HepG2 (cell line): ENCODE results near the gene BIRC5. TPM values are rescaled to one million over a fixed set of nuclear protein-coding genes. Genes with fewer than 3 reads are reported as not detected.

ENCODE experiments used
- ATAC-seq: fragments of 200-7000 bp; cut with Tn5 transposase; 3 replicates; pipeline ENCODE4 v1.9.1; 2020; ENCODE audit warnings: mild to moderate bottlenecking, moderate library complexity
- BruUV-seq: library from RNA; stranded (reverse); fragments of 400-500 nt; replicated peaks from 2 replicates; lab custom pipeline; 2021; lab: Mats Ljungman, UMichigan
- CTCF ChIA-PET: fragments of 300-600 bp; formaldehyde crosslinking; extraction: SDS; loops from one replicate; lab custom pipeline; 2021; ENCODE audit warnings: low total read pairs, inconsistent platforms, low intra/inter-chr PET ratio; lab: Yijun Ruan, JAX
- POLR2A ChIA-PET: fragments of 350-600 bp; sonication (Branson Sonifier 250); formaldehyde crosslinking; loops from one replicate; lab custom pipeline; 2020; ENCODE audit warnings: antibody characterized with exemption, inconsistent platforms; lab: Yijun Ruan, JAX
- DNase-seq: peaks from one replicate; pipeline ENCODE4 v3.0.0-alpha.2; 2015; ENCODE audit warnings: low spot score
- FAIRE-seq: peaks from 3 replicates; lab custom pipeline; 2011; peaks lifted over from hg19 to GRCh38; lab: Jason Lieb, UNC
- H2AFZ ChIP-seq: one replicate; pipeline ENCODE4 v1.6.1; 2011; ENCODE audit warnings: low read length, inconsistent platforms
- H3K27ac ChIP-seq: fragments of 300-600 bp; 3 replicates; pipeline ENCODE4 v1.8.0; 2011; ENCODE audit warnings: mixed run types, mild to moderate bottlenecking, mixed read lengths, low read length, inconsistent platforms; ENCODE audit not compliant: insufficient read depth; ENCODE audit errors: extremely low read length
- H3K27me3 ChIP-seq, 2 experiments: fragments of 200-600 bp in 1 of 2; 2 replicates in 1 of 2; 3 replicates in 1 of 2; pipeline versions ENCODE4 v1.6.0 to v1.8.0; 2011; ENCODE audit warnings: low read length in 2 of 2, mild to moderate bottlenecking in 2 of 2, moderate library complexity in 2 of 2, inconsistent platforms in 1 of 2; ENCODE audit not compliant: insufficient read depth in 2 of 2, control insufficient read depth in 1 of 2
- H3K36me3 ChIP-seq, 2 experiments: fragments of 200-600 bp in 1 of 2; replicated peaks in 1 of 2; 2 replicates in 1 of 2; 3 replicates in 1 of 2; pipeline versions ENCODE4 v1.5.1 to v1.8.0; 2011; ENCODE audit warnings: low read length in 2 of 2, inconsistent platforms in 1 of 2; ENCODE audit not compliant: insufficient read depth in 2 of 2, control insufficient read depth in 1 of 2
- H3K4me1 ChIP-seq: 2 replicates; pipeline ENCODE4 v1.5.1; 2012; ENCODE audit warnings: low read length, inconsistent platforms; ENCODE audit not compliant: insufficient read depth
- H3K4me2 ChIP-seq: 2 replicates; pipeline ENCODE4 v1.6.0; 2011; ENCODE audit warnings: low read depth, low read length, inconsistent platforms
- H3K4me3 ChIP-seq, 3 experiments: fragments of 200-600 bp in 1 of 3; sonication (generic), shearing (Covaris generic) in 1 of 3; replicated peaks in 1 of 3; 2 replicates each; pipeline ENCODE4 v1.5.1; 2011 to 2016; ENCODE audit warnings: low read length in 3 of 3, inconsistent platforms in 2 of 3, low read depth in 2 of 3, mild to moderate bottlenecking in 2 of 3, control low read depth in 1 of 3, mixed read lengths in 1 of 3; ENCODE audit not compliant: insufficient read depth in 1 of 3
- H3K79me2 ChIP-seq: one replicate; pipeline ENCODE4 v1.6.1; 2011; ENCODE audit warnings: low read length, inconsistent platforms; ENCODE audit not compliant: insufficient read depth
- H3K9ac ChIP-seq: 2 replicates; pipeline ENCODE4 v1.6.0; 2011; ENCODE audit warnings: mild to moderate bottlenecking, low read depth, low read length, inconsistent platforms; ENCODE audit not compliant: insufficient read depth
- H3K9me3 ChIP-seq: 2 replicates; pipeline ENCODE4 v1.5.1; 2012; ENCODE audit warnings: mild to moderate bottlenecking, low read length
- H4K20me1 ChIP-seq: 2 replicates; pipeline ENCODE4 v1.6.0; 2011; ENCODE audit warnings: inconsistent platforms, mild to moderate bottlenecking, low read length, moderate library complexity; ENCODE audit not compliant: insufficient read depth
- AGO2 ChIP-seq: fragments of 200-400 bp; formaldehyde crosslinking; optimal IDR thresholded peaks from 2 replicates; pipeline ENCODE3; 2017; ENCODE audit warnings: mild to moderate bottlenecking, low read depth, low read length, moderate library complexity
- DNMT1 ChIP-seq: sonication (generic); formaldehyde crosslinking; IDR thresholded peaks from 2 replicates; pipeline ENCODE4 v1.5.1; 2020; ENCODE audit warnings: mild to moderate bottlenecking, missing genetic modification reagents
- NFIC ChIP-seq: IDR thresholded peaks from 2 replicates; pipeline ENCODE4 v1.6.1; 2012; ENCODE audit warnings: mild to moderate bottlenecking, low read length, inconsistent platforms
- POLR2A ChIP-seq, 2 experiments: IDR thresholded peaks; 2 replicates each; pipeline ENCODE4 v1.6.1; 2011; ENCODE audit warnings: low read depth in 2 of 2, low read length in 2 of 2, mild to moderate bottlenecking in 1 of 2, moderate library complexity in 1 of 2; ENCODE audit not compliant: insufficient read depth in 1 of 2
- RBFOX2 ChIP-seq: fragments of 200-400 bp; formaldehyde crosslinking; IDR thresholded peaks from 2 replicates; pipeline ENCODE4 v1.6.1; 2017; ENCODE audit warnings: low read depth, mild to moderate bottlenecking, low read length
- RXRB ChIP-seq: IDR thresholded peaks from 2 replicates; pipeline ENCODE4 v1.6.1; 2016; ENCODE audit warnings: borderline replicate concordance, missing genetic modification reagents, missing compliant biosample characterization
- SSRP1 ChIP-seq: IDR thresholded peaks from 2 replicates; pipeline ENCODE4 v1.6.1; 2016; ENCODE audit warnings: control low read depth
- ZNF558 ChIP-seq: sonication (generic); formaldehyde crosslinking; IDR thresholded peaks from 2 replicates; pipeline ENCODE4 v1.9.0; 2022; ENCODE audit warnings: mild to moderate bottlenecking, missing genetic modification reagents, borderline replicate concordance
- ZNF563 ChIP-seq: sonication (generic); formaldehyde crosslinking; IDR thresholded peaks from 2 replicates; pipeline ENCODE4 v1.8.0; 2022; ENCODE audit warnings: mild to moderate bottlenecking, moderate library complexity, missing genetic modification reagents
- ZNF574 ChIP-seq: sonication (generic); formaldehyde crosslinking; IDR thresholded peaks from 2 replicates; pipeline ENCODE4 v1.4.0; 2020; ENCODE audit warnings: missing genetic modification reagents
- ZXDC ChIP-seq: sonication (generic); formaldehyde crosslinking; IDR thresholded peaks from 2 replicates; pipeline ENCODE4 v1.5.0; 2020; ENCODE audit warnings: mild to moderate bottlenecking, missing genetic modification reagents
- WGBS: methylation state at CpG from one replicate; pipeline ENCODE4 v1.1.6; 2017; ENCODE audit warnings: low lambda C conversion rate; 5-methylcytosine and 5-hydroxymethylcytosine counted together
- in situ Hi-C: cut with HindIII; loops from 2 replicates; pipeline ENCODE4 v1.10.0; 2017; ENCODE audit warnings: low pct_unique_long_range_greater_than_20kb; ENCODE audit not compliant: extremely low pct_ligation_motif_present
- intact Hi-C: fragments of 100-400 bp; cut with micrococcal nuclease; formaldehyde crosslinking; loops from one replicate; pipeline ENCODE4 v1.10.0; 2022; ENCODE audit not compliant: unreplicated experiment
- polyA plus RNA-seq, 8 experiments: library from polyadenylated mRNA; depleted of rRNA in 3 of 8; stranded (reverse) in 7 of 8; unstranded in 1 of 8; fragments of >200 nt; fragmentation: Illumina TruSeq in 4 of 8; extraction: Trizol in 4 of 8; gene quantifications; 2 replicates each; pipeline versions ENCODE4 v1.2.1 to v1.2.3, GENCODE V29; 2011 to 2016; ENCODE audit warnings: low read depth in 4 of 8, missing spikeins in 1 of 8, mixed read lengths in 1 of 8; ENCODE audit not compliant: insufficient read depth in 1 of 8
- total RNA-seq, 5 experiments: library from RNA; depleted of rRNA; stranded (reverse); fragments of >200 nt; fragmentation: Illumina TruSeq; extraction: Trizol; gene quantifications; 2 replicates each; pipeline ENCODE4 v1.2.3, GENCODE V29; 2016; ENCODE audit warnings: low read depth in 1 of 5

BIRC5 gene
- total and polyA plus RNA-seq, 2 of the 13 experiments (the other 11 are each of a cell fraction or from before 2014, with no cell fraction given), result 30.3 to 135 TPM

DNA sequence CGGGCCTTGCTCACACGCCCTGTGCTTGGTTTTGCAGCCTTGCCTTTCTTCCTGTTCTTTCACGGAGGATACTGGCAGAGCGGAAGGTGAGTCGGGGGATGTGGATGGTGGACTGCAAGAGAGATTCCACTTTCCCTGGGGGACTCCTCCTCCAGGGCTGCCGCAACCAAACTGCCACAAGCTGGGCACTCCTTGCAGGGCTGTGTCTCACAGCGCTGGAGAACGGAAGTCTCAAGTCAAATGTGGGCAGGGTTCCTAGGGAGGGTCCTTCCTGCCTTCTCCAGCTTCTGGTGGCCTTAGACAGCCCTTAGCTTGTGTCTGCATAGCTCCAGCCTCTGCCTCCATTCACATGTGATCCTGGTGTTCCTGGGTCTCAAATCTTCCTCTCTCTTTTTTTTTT lies 11.4 kb upstream of the BIRC5 start:
- H3K79me2 ChIP-seq, result peaks cover 19% of the 10 kb centered on the region
- H4K20me1 ChIP-seq, result peaks cover 55% of the 10 kb centered on the region
- in situ Hi-C loops (no loop called here), intact Hi-C loops (no loop called here)
- no peak overlapping the region for H2AFZ ChIP-seq
- ATAC-seq (no peak), DNase-seq (no peak), FAIRE-seq (no peak)
- CTCF ChIA-PET, result no interaction called here
- 97% methylated on average over 6 of the region's 8 CpGs for WGBS
- no peak for TF ChIP-seq NFIC
- peak in 1 of 2 experiments; percentile 20; a peak in 1 of 4 replicates for TF ChIP-seq POLR2A (IDR thresholded peaks at IDR 0.05; ENCODE audit: insufficient read depth in 1 of 2, low read depth in 2 of 2, low read length in 2 of 2)
- BruUV-seq, result no TSS peak
- H3K27me3 ChIP-seq, result no peaks in the 10 kb centered on the region
- no peak overlapping the region for H3K9ac ChIP-seq
- H3K9me3 ChIP-seq, result no peaks in the 10 kb centered on the region
- H3K36me3 ChIP-seq, result peaks cover 43 to 81% of the 10 kb centered on the region in 2 experiments
- POLR2A ChIA-PET, result interaction anchor here (3.1 kb wide), 1 partner anchor 15 kb away, joined by 20 read pairs; the partner anchor contains the start of genes AFMID and TK1
- H3K27ac ChIP-seq, result no peak overlapping the region
- H3K4me3 ChIP-seq, result no peak overlapping the region
- H3K4me1 ChIP-seq, result no peaks in the 10 kb centered on the region
- no peak overlapping the region for H3K4me2 ChIP-seq

- 98% methylated on average over 20 of the region's 22 CpGs for WGBS
- FAIRE-seq (no peak), ATAC-seq (peak; percentile 18), DNase-seq (no peak)
- H3K9ac ChIP-seq, result no peak overlapping the region
- peaks cover 36% of the 10 kb centered on the region for H4K20me1 ChIP-seq
- H3K4me3 ChIP-seq, result no peak overlapping the region
- H3K27ac ChIP-seq, result no peak overlapping the region
- H3K4me1 ChIP-seq, result no peaks in the 10 kb centered on the region
- intact Hi-C loops (no loop called here), in situ Hi-C loops (no loop called here)
- ChIA-PET POLR2A (interaction anchor here (0.8 kb wide), 1 partner anchor 18 kb away, joined by 3 read pairs; the partner anchor contains the start of gene TK1), CTCF (no interaction called here)
- H3K9me3 ChIP-seq, result no peaks in the 10 kb centered on the region
- H3K27me3 ChIP-seq, result no peaks in the 10 kb centered on the region
- peaks cover 13% of the 10 kb centered on the region for H3K79me2 ChIP-seq
- H3K4me2 ChIP-seq, result no peak overlapping the region
- TSS peak; percentile 13 for BruUV-seq
- H2AFZ ChIP-seq, result no peak overlapping the region
- peaks cover 37 to 63% of the 10 kb centered on the region in 2 experiments for H3K36me3 ChIP-seq
- TF ChIP-seq POLR2A (IDR thresholded peaks at IDR 0.05; ENCODE audit: insufficient read depth in 1 of 2, low read depth in 2 of 2, low read length in 2 of 2) (peak; percentile 1 to 60; a peak in 2 of 4 replicates), ZNF574 (CRISPR knock-in tag) (peak; percentile 29; the same call in 1 of the 2 replicates), RXRB (CRISPR knock-in tag) (no peak), RBFOX2 (peak; percentile 47), AGO2 (peak; percentile 71), SSRP1 (CRISPR knock-in tag) (peak; percentile 64; the same call in 1 of the 2 replicates), DNMT1 (CRISPR knock-in tag) (0 out of 2 replicates have a peak, but pooled peaks have one; percentile 62), ZNF563 (CRISPR knock-in tag) (no peak), ZXDC (0 out of 2 replicates have a peak, but pooled peaks have one; percentile 54), ZNF558 (CRISPR knock-in tag) (0 out of 2 replicates have a peak, but pooled peaks have one; percentile 70)
These were observed 9.5 kb upstream of the BIRC5 start for GRCh38 chr17:78204387-78205123.
